Subcutaneous abdominal adipose tissue (tissue), 5 donors: ENCODE data around the gene SMG9.

Source experiments
- H3K27ac ChIP-seq: one replicate; pipeline ENCODE4 v1.7.0; 2013; ENCODE audit warnings: low read depth, mild to moderate bottlenecking, inconsistent platforms, low read length, moderate library complexity
- H3K27me3 ChIP-seq, 5 donors: one replicate each; pipeline ENCODE4 v1.7.0; 2013; ENCODE audit warnings: low read length in 5 of 5, inconsistent platforms in 1 of 5; ENCODE audit not compliant: control insufficient read depth in 5 of 5, insufficient read depth in 4 of 5
- H3K36me3 ChIP-seq, 5 donors: one replicate each; pipeline ENCODE4 v1.7.0; 2013; ENCODE audit warnings: low read length in 5 of 5; ENCODE audit not compliant: control insufficient read depth in 5 of 5, insufficient read depth in 5 of 5
- H3K4me1 ChIP-seq, 5 donors: one replicate each; pipeline ENCODE4 v1.7.0; 2013; ENCODE audit warnings: low read length in 5 of 5, mild to moderate bottlenecking in 3 of 5, moderate library complexity in 1 of 5; ENCODE audit not compliant: control insufficient read depth in 5 of 5, insufficient read depth in 5 of 5
- H3K4me3 ChIP-seq, 5 donors: one replicate each; pipeline ENCODE4 v1.7.0; 2013; ENCODE audit warnings: low read length in 5 of 5, low read depth in 1 of 5
- H3K9ac ChIP-seq, 5 donors: one replicate each; pipeline ENCODE4 v1.7.0; 2013; ENCODE audit warnings: low read length in 5 of 5, mild to moderate bottlenecking in 4 of 5, moderate library complexity in 3 of 5
- H3K9me3 ChIP-seq, 5 donors: one replicate each; pipeline ENCODE4 v1.7.0; 2013; ENCODE audit warnings: low read length in 5 of 5; ENCODE audit not compliant: control insufficient read depth in 5 of 5
- donor health status: healthy.
- donor health status: healthy.
- donor health status: healthy.
- donor health status: healthy.
- donor health status: healthy.

SMG9 gene

GRCh38 chr19:43726736-43727592, 27.8 kb downstream of the SMG9 start:
- H3K4me3 ChIP-seq = no peak overlapping the region
- H3K4me1 ChIP-seq = peaks cover 0 to 14% (median 10%) of the 10 kb centered on the region in 5 donors
- peaks cover 0 to 42% (median 32%) of the 10 kb centered on the region in 5 donors for H3K36me3 ChIP-seq
- H3K27ac ChIP-seq = no peak overlapping the region
- no peaks in the 10 kb centered on the region for H3K27me3 ChIP-seq
- no peaks in the 10 kb centered on the region for H3K9me3 ChIP-seq
- no peak overlapping the region for H3K9ac ChIP-seq

- Histone ChIP-seq H3K27me3 (peaks cover 0 to 6% (median 0%) of the 10 kb centered on the region in 5 donors), H3K4me1 (peaks cover 0 to 10% (median 3%) of the 10 kb centered on the region in 5 donors), H3K4me3 (no peak overlapping the region), H3K9me3 (no peaks in the 10 kb centered on the region), H3K9ac (no peak overlapping the region), H3K27ac (no peak overlapping the region), H3K36me3 (peaks cover 0 to 27% (median 20%) of the 10 kb centered on the region in 5 donors)
These were observed 29.3 kb downstream of the SMG9 start for GRCh38 chr19:43725468-43725867.

GRCh38 chr19:43724896-43725295, 29.9 kb downstream of the SMG9 start:
- H3K4me3 ChIP-seq = no peak overlapping the region
- H3K4me1 ChIP-seq = peaks cover 0 to 10% (median 3%) of the 10 kb centered on the region in 5 donors
- H3K36me3 ChIP-seq = peaks cover 0 to 21% (median 16%) of the 10 kb centered on the region in 5 donors
- H3K27me3 ChIP-seq = peaks cover 0 to 6% (median 0%) of the 10 kb centered on the region in 5 donors
- no peak overlapping the region for H3K27ac ChIP-seq
- no peaks in the 10 kb centered on the region for H3K9me3 ChIP-seq
- no peak overlapping the region for H3K9ac ChIP-seq

GRCh38 chr19:43723588-43723987, 31.2 kb downstream of the SMG9 start:
- Histone ChIP-seq H3K9me3 (no peaks in the 10 kb centered on the region), H3K27ac (no peak overlapping the region), H3K36me3 (peaks cover 0 to 8% (median 5%) of the 10 kb centered on the region in 5 donors), H3K4me1 (peaks cover 0 to 10% (median 3%) of the 10 kb centered on the region in 5 donors), H3K9ac (no peak overlapping the region), H3K27me3 (peaks cover 0 to 6% (median 0%) of the 10 kb centered on the region in 5 donors), H3K4me3 (no peak overlapping the region)

- peaks cover 0 to 12% (median 0%) of the 10 kb centered on the region in 5 donors for H3K27me3 ChIP-seq
These were observed 33.2 kb downstream of the SMG9 start for GRCh38 chr19:43721469-43722048.

GRCh38 chr19:43720936-43721335, 33.8 kb downstream of the SMG9 start:
- peaks cover 0 to 10% (median 2%) of the 10 kb centered on the region in 5 donors for H3K4me1 ChIP-seq
- H3K9me3 ChIP-seq = no peaks in the 10 kb centered on the region
- H3K27me3 ChIP-seq = peaks cover 0 to 14% (median 0%) of the 10 kb centered on the region in 5 donors
- no peak overlapping the region for H3K4me3 ChIP-seq
- no peak overlapping the region for H3K27ac ChIP-seq
- H3K36me3 ChIP-seq = no peaks in the 10 kb centered on the region
- H3K9ac ChIP-seq = no peak overlapping the region

More at GRCh38 chr19:43721469-43722048, 33.2 kb downstream of the SMG9 start:
- Histone ChIP-seq H3K36me3 (no peaks in the 10 kb centered on the region), H3K4me3 (no peak overlapping the region), H3K27ac (no peak overlapping the region), H3K9ac (no peak overlapping the region), H3K4me1 (peaks cover 0 to 10% (median 2%) of the 10 kb centered on the region in 5 donors), H3K9me3 (no peaks in the 10 kb centered on the region)

- no peaks in the 10 kb centered on the region for H3K36me3 ChIP-seq
- peaks cover 0 to 14% (median 0%) of the 10 kb centered on the region in 5 donors for H3K27me3 ChIP-seq
- peaks cover 0 to 3% (median 0%) of the 10 kb centered on the region in 5 donors for H3K4me1 ChIP-seq
- no peak overlapping the region for H3K9ac ChIP-seq
- H3K27ac ChIP-seq = no peak overlapping the region
- H3K4me3 ChIP-seq = no peak overlapping the region
- H3K9me3 ChIP-seq = no peaks in the 10 kb centered on the region
These were observed 34.8 kb downstream of the SMG9 start for GRCh38 chr19:43719918-43720317.

GRCh38 chr19:43719378-43719868, 35.3 kb downstream of the SMG9 start:
- H3K9me3 ChIP-seq = no peaks in the 10 kb centered on the region
- H3K27me3 ChIP-seq = peaks cover 0 to 14% (median 0%) of the 10 kb centered on the region in 5 donors
- peaks cover 0 to under 1% (median 0%) of the 10 kb centered on the region in 5 donors for H3K4me1 ChIP-seq
- no peak overlapping the region for H3K9ac ChIP-seq
- H3K4me3 ChIP-seq = no peak overlapping the region
- no peak overlapping the region for H3K27ac ChIP-seq
- H3K36me3 ChIP-seq = no peaks in the 10 kb centered on the region

GRCh38 chr19:43718627-43719377, 36.0 kb downstream of the SMG9 start:
- no peaks in the 10 kb centered on the region for H3K9me3 ChIP-seq
- H3K4me3 ChIP-seq = no peak overlapping the region
- no peaks in the 10 kb centered on the region for H3K4me1 ChIP-seq
- H3K27me3 ChIP-seq = peaks cover 0 to 14% (median 0%) of the 10 kb centered on the region in 5 donors
- H3K27ac ChIP-seq = no peak overlapping the region
- H3K36me3 ChIP-seq = no peaks in the 10 kb centered on the region
- H3K9ac ChIP-seq = no peak overlapping the region
